ENCODE measurements around the gene TUBB. TPM values are rescaled to one million over a fixed set of nuclear protein-coding genes. Genes with fewer than 3 reads are reported as not detected.

The TUBB gene
- total RNA-seq, 2 experiments from 2014 or later = 1,569 to 1,746 TPM

DNA sequence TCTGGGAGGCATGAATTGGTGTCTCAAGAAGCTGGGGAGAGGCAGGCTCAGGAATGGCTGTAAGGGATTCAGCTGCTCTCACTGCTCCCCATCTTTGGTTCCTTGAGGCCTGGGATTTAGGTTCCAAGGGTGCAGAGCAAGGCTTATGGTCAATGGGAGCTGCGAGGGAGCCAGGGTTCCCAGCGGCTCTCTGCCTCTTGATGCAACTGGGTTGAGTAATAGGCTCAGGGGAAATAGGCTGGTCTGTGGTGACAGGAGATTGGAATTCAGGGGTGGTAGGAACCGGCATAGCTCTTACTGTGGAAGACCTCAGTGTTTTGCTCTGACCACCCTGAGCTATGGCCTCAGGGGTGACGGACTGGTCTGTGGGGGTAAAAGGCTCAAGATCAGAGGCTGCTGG lies 16.3 kb upstream of the TUBB start:
- intact Hi-C loops (cut with DNase I, micrococcal nuclease) = no loop called here
- H3K4me1 Mint-ChIP-seq = no peaks in the 10 kb centered on the region
- CTCF ChIA-PET = interaction anchor here (0.6 to 1.0 kb wide), 4 partner anchors 12 to 455 kb away, joined by 3 to 4 read pairs (median 3); no protein-coding TSS in a partner anchor
- H3K27ac Mint-ChIP-seq = no peak overlapping the region
- no peaks in the 10 kb centered on the region for H3K9me3 Mint-ChIP-seq (ENCODE audit: low read depth)
- no peak overlapping the region for H3K4me3 Mint-ChIP-seq
- no peaks in the 10 kb centered on the region for H3K27me3 Mint-ChIP-seq
- DNase-seq (no peak), ATAC-seq (no peak)
- POLR2A ChIA-PET = interaction anchor here (0.6 kb wide), 2 partner anchors 13 to 28 kb away, joined by 3 read pairs; partner anchors contain the start of gene MDC1
- H3K36me3 Mint-ChIP-seq (ENCODE audit: low read depth) = peaks cover 59% of the 10 kb centered on the region

DNA sequence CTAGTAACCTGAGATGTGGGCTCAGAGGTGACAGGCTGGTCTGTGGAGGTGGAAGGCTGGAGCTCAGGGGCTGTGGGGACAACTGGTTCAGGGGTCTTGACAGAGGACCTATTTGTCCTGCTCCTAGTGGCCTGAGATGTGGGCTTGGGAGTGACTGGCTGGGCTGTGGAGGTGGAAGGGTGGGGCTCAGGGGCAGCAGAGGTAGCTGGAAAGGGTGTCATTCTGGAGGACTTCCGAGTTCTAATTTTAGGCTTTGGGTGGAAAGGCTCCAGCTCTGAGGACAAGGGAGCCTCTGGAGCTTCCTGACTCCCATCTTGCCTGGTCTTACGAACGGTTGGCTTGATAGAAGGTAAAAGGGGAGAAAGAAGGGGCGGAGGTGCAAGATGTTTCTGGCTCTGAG lies 14.5 kb upstream of the TUBB start:
- intact Hi-C loops (cut with DNase I, micrococcal nuclease) = no loop called here
- ATAC-seq (no peak), DNase-seq (no peak)
- no peak overlapping the region for H3K27ac Mint-ChIP-seq
- POLR2A ChIA-PET = interaction anchor here (0.5 kb wide), 1 partner anchor 26 kb away, joined by 3 read pairs; no protein-coding TSS in a partner anchor
- H3K9me3 Mint-ChIP-seq (ENCODE audit: low read depth) = no peaks in the 10 kb centered on the region
- no peak overlapping the region for H3K4me3 Mint-ChIP-seq
- CTCF ChIA-PET = interaction anchor here (1.0 to 1.4 kb wide), 3 partner anchors 11 to 27 kb away, joined by 3 to 5 read pairs (median 4); partner anchors contain the start of gene MDC1
- H3K4me1 Mint-ChIP-seq = no peaks in the 10 kb centered on the region
- H3K36me3 Mint-ChIP-seq (ENCODE audit: low read depth) = peaks cover 56% of the 10 kb centered on the region
- H3K27me3 Mint-ChIP-seq = no peaks in the 10 kb centered on the region

DNA sequence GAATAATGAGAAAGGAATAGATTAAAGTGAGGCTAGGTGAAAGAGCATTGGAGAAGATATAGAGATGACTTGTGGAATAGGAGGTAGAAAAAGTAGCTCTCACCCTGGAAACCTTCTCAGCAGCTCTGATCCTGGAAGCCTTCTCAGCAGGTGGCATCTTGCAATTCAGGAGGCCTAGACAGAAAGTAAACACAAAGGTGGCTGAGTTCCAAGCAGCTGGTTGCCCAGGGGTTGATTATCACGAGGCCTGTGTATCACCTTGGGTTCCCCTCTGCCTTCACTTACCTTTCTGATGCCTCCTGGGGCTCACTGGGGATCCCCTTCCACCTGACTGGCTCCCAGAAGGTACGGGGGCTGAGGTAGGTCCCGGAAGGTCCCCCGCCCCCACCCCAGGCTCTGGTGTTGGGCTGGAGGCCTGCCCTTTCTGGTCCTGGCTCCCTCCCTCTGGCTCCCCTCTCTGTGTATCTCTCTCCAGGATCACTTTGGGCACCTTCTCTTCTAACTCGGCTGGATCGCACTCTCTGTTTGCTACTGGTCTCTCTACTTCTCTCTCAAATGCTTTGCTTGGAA lies 12.8 kb upstream of the TUBB start:
- POLR2A ChIA-PET = no interaction called here
- H3K27me3 Mint-ChIP-seq = no peaks in the 10 kb centered on the region
- ATAC-seq = no peak

DNA sequence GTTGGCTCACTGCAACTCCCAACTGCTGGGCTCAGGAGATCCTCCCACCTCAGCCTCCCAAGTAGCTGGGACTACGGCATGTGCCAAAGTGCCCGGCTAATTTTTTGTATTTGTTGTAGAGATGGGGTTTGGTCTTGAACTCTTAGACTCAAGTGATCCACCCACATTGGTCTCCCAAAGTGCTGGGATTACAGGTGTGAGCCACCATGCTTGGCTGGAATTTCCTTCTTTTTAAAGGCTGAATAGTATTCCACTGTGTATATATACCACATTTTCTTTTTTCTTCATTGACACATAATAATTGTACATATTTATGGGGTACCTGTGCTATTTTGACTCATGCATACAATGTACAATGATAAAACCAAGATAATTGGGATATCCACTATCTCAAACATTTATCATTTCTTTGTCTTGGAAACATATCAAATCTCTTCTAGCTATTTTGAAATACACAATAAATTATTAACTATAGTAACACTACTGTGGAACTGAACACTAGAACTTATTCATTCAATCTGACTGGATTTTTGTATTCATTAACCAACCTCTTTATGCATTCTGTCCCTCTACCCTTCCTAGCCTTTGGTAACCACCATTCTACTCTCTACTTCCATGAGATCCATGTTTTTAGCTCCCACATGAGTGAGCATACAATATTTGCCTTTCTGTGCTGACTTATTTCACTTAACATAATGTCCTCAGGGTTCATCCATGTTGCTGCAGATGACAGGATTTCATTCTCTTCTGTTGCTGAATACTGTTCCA lies 10.9 kb upstream of the TUBB start:
- peaks cover 67% of the 10 kb centered on the region for H3K36me3 Mint-ChIP-seq (ENCODE audit: low read depth)
- peaks cover 8% of the 10 kb centered on the region for H3K4me1 Mint-ChIP-seq
- intact Hi-C loops (cut with DNase I, micrococcal nuclease) = no loop called here
- no peak overlapping the region for H3K27ac Mint-ChIP-seq
- no peak overlapping the region for H3K4me3 Mint-ChIP-seq
- no peaks in the 10 kb centered on the region for H3K27me3 Mint-ChIP-seq
- ChIA-PET POLR2A (no interaction called here), CTCF (interaction anchor here (0.6 kb wide), 1 partner anchor 32 kb away, joined by 3 read pairs; no protein-coding TSS in a partner anchor)
- DNase-seq = no peak
- H3K9me3 Mint-ChIP-seq (ENCODE audit: low read depth) = no peaks in the 10 kb centered on the region
- ATAC-seq = no peak

More for the DNA sequence above, 12.8 kb upstream of the TUBB start:
- DNase-seq = no peak
- Mint-ChIP-seq H3K4me1 (peaks cover 5% of the 10 kb centered on the region), H3K27ac (no peak overlapping the region), H3K36me3 (ENCODE audit: low read depth) (peaks cover 71% of the 10 kb centered on the region), H3K4me3 (no peak overlapping the region), H3K9me3 (ENCODE audit: low read depth) (no peaks in the 10 kb centered on the region)
- CTCF ChIA-PET = interaction anchor here (0.9 to 1.5 kb wide), 3 partner anchors 28 to 97 kb away, joined by 3 to 5 read pairs (median 3); no protein-coding TSS in a partner anchor
- intact Hi-C loops (cut with DNase I, micrococcal nuclease) = no loop called here

DNA sequence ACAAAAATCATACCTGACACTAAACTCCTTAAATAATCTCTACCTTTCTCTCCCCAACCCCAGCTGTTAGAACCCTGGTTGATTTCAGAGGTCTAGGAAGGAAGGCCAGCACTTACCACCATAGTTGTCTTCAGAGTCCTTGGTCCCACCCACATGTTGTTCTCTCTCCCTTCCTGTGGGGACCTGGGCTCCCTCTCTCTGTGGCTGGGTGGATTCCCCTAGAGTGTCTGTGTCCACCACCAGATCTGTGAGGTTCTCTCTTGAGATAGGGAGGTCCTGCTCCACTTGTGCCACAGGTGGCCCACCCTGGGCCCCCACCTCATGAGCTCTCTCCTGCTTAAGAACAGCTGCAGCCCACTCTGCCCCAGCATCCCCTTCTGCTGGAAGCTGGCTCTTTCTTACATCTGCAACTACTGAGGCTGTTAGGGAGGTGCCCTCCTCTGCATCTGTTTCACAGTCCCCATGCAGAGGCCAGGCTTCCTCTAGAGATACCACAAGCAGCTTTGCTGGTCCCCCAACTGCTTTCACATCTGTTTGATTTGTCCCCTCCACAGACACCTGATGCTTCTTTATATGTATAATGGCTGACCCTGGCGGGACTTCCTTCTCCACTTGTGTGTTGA lies 8.3 kb upstream of the TUBB start:
- H3K27ac Mint-ChIP-seq = no peak overlapping the region
- no peaks in the 10 kb centered on the region for H3K9me3 Mint-ChIP-seq (ENCODE audit: low read depth)
- DNase-seq (no peak), ATAC-seq (no peak)
- H3K36me3 Mint-ChIP-seq (ENCODE audit: low read depth) = peaks cover 70% of the 10 kb centered on the region
- H3K4me3 Mint-ChIP-seq = no peak overlapping the region
- ChIA-PET POLR2A (no interaction called here), CTCF (interaction anchor here (0.6 to 2.2 kb wide), 5 partner anchors 8 to 308 kb away, joined by 3 to 7 read pairs (median 3); no protein-coding TSS in a partner anchor)
- H3K27me3 Mint-ChIP-seq = no peaks in the 10 kb centered on the region
- H3K4me1 Mint-ChIP-seq = peaks cover 29% of the 10 kb centered on the region
- intact Hi-C loops (cut with DNase I, micrococcal nuclease) = loop anchor here in 1 of 2 experiments (10.0 kb wide), 1 partner anchor 443 kb away; the partner anchor contains the start of genes CCHCR1 and TCF19

DNA sequence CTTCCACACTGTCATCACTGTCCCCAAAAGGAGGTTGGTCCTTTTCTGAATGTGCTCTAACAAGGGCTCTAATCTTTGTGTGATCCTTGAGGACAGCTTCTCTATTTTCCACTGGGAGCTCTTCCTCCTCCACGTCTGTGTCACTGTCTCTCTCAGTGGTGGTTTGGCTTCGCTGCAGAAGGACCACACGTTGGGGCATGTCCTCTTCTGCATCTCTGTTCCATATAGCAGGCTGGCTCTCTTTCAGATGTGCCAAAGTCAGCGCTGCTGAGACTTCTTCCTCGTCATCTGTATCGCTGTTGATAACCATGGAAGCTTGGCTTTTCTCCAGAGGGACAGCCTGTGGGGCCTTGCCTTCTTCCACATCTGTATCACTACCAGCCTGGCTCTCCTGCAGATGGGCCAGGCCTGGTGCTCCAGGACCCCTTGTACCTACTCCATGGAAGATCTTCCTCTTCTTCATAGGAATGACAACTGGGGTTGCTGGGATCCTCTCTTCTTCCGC lies 7.7 kb upstream of the TUBB start:
- DNase-seq (no peak), ATAC-seq (no peak)
- Mint-ChIP-seq H3K9me3 (ENCODE audit: low read depth) (no peaks in the 10 kb centered on the region), H3K4me3 (no peak overlapping the region), H3K4me1 (peaks cover 31% of the 10 kb centered on the region), H3K36me3 (ENCODE audit: low read depth) (peaks cover 68% of the 10 kb centered on the region), H3K27me3 (no peaks in the 10 kb centered on the region), H3K27ac (no peak overlapping the region)
- ChIA-PET POLR2A (no interaction called here), CTCF (interaction anchor here (0.6 to 1.2 kb wide), 3 partner anchors 33 to 309 kb away, joined by 3 to 4 read pairs (median 3); no protein-coding TSS in a partner anchor)
- intact Hi-C loops (cut with DNase I, micrococcal nuclease) = loop anchor here in 1 of 2 experiments (10.0 kb wide), 1 partner anchor 442 kb away; the partner anchor contains the start of genes CCHCR1 and TCF19

DNA sequence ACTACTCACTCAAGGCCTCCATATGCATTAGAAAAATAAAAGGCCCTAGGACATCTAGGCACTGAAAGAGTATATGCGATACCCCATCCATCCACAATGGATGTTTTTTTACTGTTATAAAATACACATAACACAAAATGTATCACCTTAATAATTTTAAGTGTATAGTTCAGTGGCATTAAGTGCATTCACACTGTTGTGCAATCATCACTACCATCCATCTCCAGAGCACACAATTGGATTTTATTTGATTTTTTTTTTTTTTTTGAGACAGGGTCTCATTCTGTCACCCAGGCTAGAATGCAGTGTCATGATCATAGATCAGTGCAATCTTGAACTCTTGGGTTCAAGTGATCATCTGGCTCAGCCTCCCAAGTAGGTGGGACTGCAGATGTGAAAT lies 5.9 kb upstream of the TUBB start:
- Mint-ChIP-seq H3K27ac (no peak overlapping the region), H3K27me3 (no peaks in the 10 kb centered on the region), H3K4me1 (peaks cover 42% of the 10 kb centered on the region), H3K9me3 (ENCODE audit: low read depth) (no peaks in the 10 kb centered on the region), H3K36me3 (ENCODE audit: low read depth) (peaks cover 61% of the 10 kb centered on the region), H3K4me3 (no peak overlapping the region)
- POLR2A ChIA-PET = no interaction called here
- CTCF ChIA-PET = interaction anchor here (0.6 to 1.0 kb wide), 2 partner anchors 8 to 673 kb away, joined by 3 read pairs; no protein-coding TSS in a partner anchor
- ATAC-seq = no peak
- DNase-seq = no peak
- intact Hi-C loops (cut with DNase I, micrococcal nuclease) = loop anchor here in 1 of 2 experiments (10.0 kb wide), 1 partner anchor 441 kb away; the partner anchor contains the start of genes CCHCR1 and TCF19

DNA sequence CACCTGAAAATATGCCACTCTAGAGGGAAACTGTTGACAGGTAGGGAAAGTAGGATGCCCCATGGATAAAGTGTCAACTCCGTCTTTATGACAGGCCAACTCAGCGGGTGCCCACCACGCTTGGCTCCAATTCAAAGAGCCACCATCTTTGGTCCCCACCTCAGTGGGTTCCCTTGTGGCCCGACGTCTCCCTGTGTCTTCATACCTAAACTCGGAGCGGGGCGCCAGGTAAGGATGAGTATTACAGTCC lies 3.3 kb upstream of the TUBB start:
- POLR2A ChIA-PET = interaction anchor here (0.6 to 1.8 kb wide), 17 partner anchors 9 to 637 kb away, joined by 3 to 20 read pairs (median 5); partner anchors contain the start of genes ABCF1, DHX16, IER3 and MRPS18B
- intact Hi-C loops (cut with DNase I, micrococcal nuclease) = loop anchor here (1.0 to 10.0 kb wide), 11 partner anchors 26 to 438 kb away; partner anchors contain the start of genes MRPS18B (in 2 of the 2), PPP1R10 (in 2 of the 2), ABCF1 (in 1 of the 2) and C6orf136 (in 1 of the 2)

DNA sequence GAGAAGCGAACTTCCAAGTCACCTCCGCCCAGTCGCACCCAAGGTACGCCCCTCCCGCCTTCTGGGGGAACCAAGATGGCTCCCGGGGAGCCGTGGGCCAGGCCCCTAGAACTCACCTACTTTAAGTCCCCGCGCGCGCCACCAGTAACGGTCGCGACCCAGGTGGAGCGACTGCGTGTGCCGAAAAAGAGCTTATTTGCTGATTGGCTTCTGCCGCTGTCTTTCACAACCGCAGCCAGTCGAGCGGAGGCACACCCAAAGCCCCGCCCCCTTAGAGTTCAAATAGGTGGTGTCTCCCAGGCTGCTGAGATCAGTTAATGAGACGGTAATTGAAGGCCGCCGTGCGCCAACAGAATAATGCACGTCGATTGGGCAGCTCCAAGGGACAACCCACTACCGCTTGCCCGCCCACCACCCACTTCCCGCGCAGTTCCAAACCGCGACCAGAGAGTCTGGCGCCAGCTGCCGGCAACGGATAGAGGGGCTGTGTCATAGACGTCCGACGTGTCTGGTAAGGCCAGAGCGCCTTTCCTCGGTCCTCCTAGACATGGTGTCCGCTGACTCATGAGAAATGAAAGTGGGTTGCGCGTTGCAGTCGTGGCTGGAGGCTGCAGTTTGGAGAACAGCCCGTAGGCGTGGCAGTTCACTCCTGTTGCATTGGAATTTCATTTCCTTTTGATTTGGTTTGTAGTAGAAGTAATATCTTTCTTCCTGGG lies 2.9 kb upstream of the TUBB start, which contains the start of gene MDC1:
MDC1 (minus strand) TSS at position 153 of the 716 bp plus-strand sequence. CDS start 2,106 bp downstream, outside the sequence.
- intact Hi-C loops (cut with DNase I, micrococcal nuclease) = loop anchor here (1.0 to 10.0 kb wide), 11 partner anchors 26 to 438 kb away; partner anchors contain the start of genes MRPS18B (in 2 of the 2), PPP1R10 (in 2 of the 2), ABCF1 (in 1 of the 2) and C6orf136 (in 1 of the 2)
- Mint-ChIP-seq H3K4me1 (peaks cover 42% of the 10 kb centered on the region), H3K36me3 (ENCODE audit: low read depth) (peaks cover 61% of the 10 kb centered on the region), H3K27ac (peak within 1 kb of the TSS; percentile 99), H3K4me3 (peak within 1 kb of the TSS; percentile 98), H3K9me3 (ENCODE audit: low read depth) (no peaks in the 10 kb centered on the region), H3K27me3 (no peaks in the 10 kb centered on the region)
- DNase-seq = peak; percentile 100
- ChIA-PET POLR2A (interaction anchor here (0.5 to 1.8 kb wide), 22 partner anchors 9 to 637 kb away, joined by 3 to 20 read pairs (median 4); partner anchors contain the start of genes ABCF1, DHX16, IER3 and MRPS18B), CTCF (interaction anchor here (0.6 to 2.1 kb wide), 13 partner anchors 12 to 370 kb away, joined by 3 to 13 read pairs (median 5); no protein-coding TSS in a partner anchor)
- peak; percentile 78 for ATAC-seq

More for the DNA sequence above, 3.3 kb upstream of the TUBB start:
- CTCF ChIA-PET = interaction anchor here (0.7 to 2.1 kb wide), 12 partner anchors 11 to 371 kb away, joined by 3 to 13 read pairs (median 6); no protein-coding TSS in a partner anchor
- no peaks in the 10 kb centered on the region for H3K27me3 Mint-ChIP-seq
- ATAC-seq (no peak), DNase-seq (no peak)
- H3K27ac Mint-ChIP-seq = peak overlapping the region; percentile 99
- H3K9me3 Mint-ChIP-seq (ENCODE audit: low read depth) = no peaks in the 10 kb centered on the region
- H3K4me3 Mint-ChIP-seq = peak overlapping the region; percentile 98
- peaks cover 61% of the 10 kb centered on the region for H3K36me3 Mint-ChIP-seq (ENCODE audit: low read depth)
- H3K4me1 Mint-ChIP-seq = peaks cover 46% of the 10 kb centered on the region
